GM12878 (cell line): ENCODE results near the gene OR2S2. TPM values are rescaled to one million over a fixed set of nuclear protein-coding genes. Genes with fewer than 3 reads are reported as not detected.

Experiments used
- ATAC-seq: fragments of 200-7000 bp; cut with Tn5 transposase; 3 replicates; pipeline ENCODE4 v1.9.1; 2020; ENCODE audit warnings: mild to moderate bottlenecking, moderate library complexity
- BruUV-seq: library from RNA; stranded (reverse); fragments of 400-500 nt; replicated peaks from 2 replicates; lab custom pipeline; 2021; lab: Mats Ljungman, UMichigan
- CTCF ChIA-PET: fragments of 300-600 bp; sonication (Branson Sonifier 250); formaldehyde crosslinking; extraction: SDS; loops from one replicate; lab custom pipeline; 2021; ENCODE audit warnings: inconsistent platforms; lab: Yijun Ruan, JAX
- POLR2A ChIA-PET: fragments of 350-600 bp; formaldehyde crosslinking; extraction: SDS; loops from one replicate; lab custom pipeline; 2021; ENCODE audit warnings: inconsistent platforms; lab: Charles Lee
- RAD21 ChIA-PET: fragments of 300-600 bp; sonication (Branson Sonifier 250); formaldehyde crosslinking; loops from one replicate; lab custom pipeline; 2023; ENCODE audit warnings: antibody characterized with exemption; ENCODE audit not compliant: unreplicated experiment; lab: Charles Lee
- SMC1A ChIA-PET: fragments of 300-600 bp; sonication (Branson Sonifier 250); formaldehyde crosslinking; loops from one replicate; lab custom pipeline; 2023; ENCODE audit not compliant: unreplicated experiment, uncharacterized antibody; lab: Charles Lee
- DNase-seq: peaks from one replicate; pipeline ENCODE4 v3.0.0-alpha.2; 2011; ENCODE audit warnings: low read depth, low spot score
- FAIRE-seq: peaks from 3 replicates; lab custom pipeline; 2011; peaks lifted over from hg19 to GRCh38; lab: Jason Lieb, UNC
- H2AFZ ChIP-seq: 2 replicates; pipeline ENCODE4 v1.6.0; 2011; ENCODE audit warnings: low read depth, low read length, control low read depth; ENCODE audit not compliant: control insufficient read depth
- H3K27ac ChIP-seq: 2 replicates; pipeline ENCODE4 v1.5.1; 2011; ENCODE audit warnings: control low read depth; ENCODE audit not compliant: control insufficient read depth, insufficient read depth
- H3K27me3 ChIP-seq, 2 experiments: replicated peaks in 1 of 2; 2 replicates each; pipeline versions ENCODE4 v1.6.0 to v1.6.1; 2011; ENCODE audit warnings: low read length in 1 of 2; ENCODE audit not compliant: control insufficient read depth in 2 of 2, insufficient read depth in 2 of 2
- H3K36me3 ChIP-seq, 2 experiments: 2 replicates each; pipeline ENCODE4 v1.5.1; 2011; ENCODE audit warnings: low read length in 1 of 2; ENCODE audit not compliant: control insufficient read depth in 2 of 2, insufficient read depth in 2 of 2
- H3K4me1 ChIP-seq: 2 replicates; pipeline ENCODE4 v1.6.1; 2011; ENCODE audit warnings: mild to moderate bottlenecking, low read length, moderate library complexity, mixed read lengths; ENCODE audit not compliant: control insufficient read depth, insufficient read depth
- H3K4me2 ChIP-seq: 2 replicates; pipeline ENCODE4 v1.6.0; 2011; ENCODE audit warnings: control low read depth; ENCODE audit not compliant: control insufficient read depth, insufficient read depth
- H3K4me3 ChIP-seq: fragments of 200-600 bp; sonication (generic); 2 replicates; pipeline ENCODE4 v1.5.1; 2016
- H3K79me2 ChIP-seq: 2 replicates; pipeline ENCODE4 v1.6.0; 2011; ENCODE audit warnings: low read length; ENCODE audit not compliant: control insufficient read depth, insufficient read depth
- H3K9ac ChIP-seq: 2 replicates; pipeline ENCODE4 v1.8.0; 2011; ENCODE audit warnings: low read length, control low read depth, mixed read lengths; ENCODE audit not compliant: control insufficient read depth, insufficient read depth
- H3K9me3 ChIP-seq: replicated peaks from 3 replicates; pipeline ENCODE4 v1.5.1; 2011; ENCODE audit warnings: mild to moderate bottlenecking, low read length; ENCODE audit not compliant: control insufficient read depth, insufficient read depth
- H4K20me1 ChIP-seq: 2 replicates; pipeline ENCODE4 v1.6.0; 2011; ENCODE audit not compliant: control insufficient read depth, insufficient read depth
- ATF7 ChIP-seq: fragments of 450-650 bp; IDR thresholded peaks from 2 replicates; pipeline ENCODE4 v1.6.1; 2016; ENCODE audit warnings: low read depth, mild to moderate bottlenecking
- BHLHE40 ChIP-seq, 2 experiments: fragments of 450-650 bp in 1 of 2; IDR thresholded peaks; 2 replicates each; pipeline ENCODE4 v1.6.1; 2011 to 2017; ENCODE audit warnings: low read depth in 2 of 2, borderline replicate concordance in 1 of 2, improper control_type of control experiment in 1 of 2, low read length in 1 of 2, mild to moderate bottlenecking in 1 of 2
- CHD4 ChIP-seq: fragments of 200-600 bp; sonication (generic); IDR thresholded peaks from 2 replicates; pipeline ENCODE4 v1.6.1; 2016; ENCODE audit warnings: mild to moderate bottlenecking
- FOS ChIP-seq: IDR thresholded peaks from 3 replicates; pipeline ENCODE4 v1.6.1; 2011; ENCODE audit warnings: borderline replicate concordance; ENCODE audit not compliant: insufficient read length; ENCODE audit errors: extremely low read depth
- FOXK2 ChIP-seq: fragments of 450-650 bp; IDR thresholded peaks from 2 replicates; pipeline ENCODE4 v1.6.1; 2017; ENCODE audit warnings: mild to moderate bottlenecking, moderate library complexity
- MYB ChIP-seq: fragments of 150-350 bp; IDR thresholded peaks from 2 replicates; pipeline ENCODE4 v1.6.1; 2014; ENCODE audit warnings: mild to moderate bottlenecking, low read depth, low read length, borderline replicate concordance
- STAT3 ChIP-seq: IDR thresholded peaks from 2 replicates; pipeline ENCODE4 v1.6.1; 2011; ENCODE audit warnings: low read depth, low read length, improper control_type of control experiment
- ZBED1 ChIP-seq: IDR thresholded peaks from 2 replicates; pipeline ENCODE4 v1.6.1; 2016; ENCODE audit warnings: borderline replicate concordance
- WGBS: methylation state at CpG from one replicate; pipeline ENCODE4 v1.1.6; 2016; ENCODE audit warnings: low lambda C conversion rate; ENCODE audit not compliant: insufficient replicate concordance, insufficient coverage; ENCODE audit errors: missing lambda C conversion rate; 5-methylcytosine and 5-hydroxymethylcytosine counted together
- in situ Hi-C: fragments of 300-500 bp; cut with MboI; formaldehyde crosslinking; loops from 9 replicates; pipeline ENCODE4 v1.14.3; 2018; ENCODE audit warnings: mixed read lengths
- intact Hi-C: fragments of 100-400 bp; cut with micrococcal nuclease; formaldehyde crosslinking; loops from one replicate; pipeline ENCODE4 v1.14.2; 2022; ENCODE audit not compliant: unreplicated experiment
- polyA plus RNA-seq, 11 experiments: library from polyadenylated mRNA; depleted of rRNA in 4 of 11; unstranded in 6 of 11; stranded (reverse) in 5 of 11; fragments of >200 nt; fragmentation: Nextera tagmentation in 4 of 11; fragmentation: Illumina TruSeq in 1 of 11; extraction: Ambion mirVana in 4 of 11; extraction: Trizol in 1 of 11; gene quantifications; 1 replicate in 1 of 11; 2 replicates in 10 of 11; pipeline versions ENCODE4 v1.2.1 to v1.2.3, GENCODE V29; 2011 to 2016; ENCODE audit warnings: inconsistent platforms in 2 of 11, missing spikeins in 2 of 11, low read depth in 1 of 11
- total RNA-seq, 4 experiments: library from RNA; depleted of rRNA in 3 of 4; stranded (reverse); fragments of >200 nt in 3 of 4; fragmentation: Illumina TruSeq in 1 of 4; extraction: Trizol in 1 of 4; gene quantifications; 2 replicates each; pipeline versions ENCODE4 v1.2.1 to v1.2.3, GENCODE V29; 2013 to 2021
- TF ChIP-seq, protein P1 (sequence below): fragments of 450-650 bp; IDR thresholded peaks from 2 replicates; pipeline ENCODE4 v1.6.1; 2017; ENCODE audit warnings: antibody characterized with exemption, mild to moderate bottlenecking, moderate library complexity

OR2S2 gene
- total and polyA plus RNA-seq, 10 of the 15 experiments (the other 5 are each of a cell fraction or from before 2014, with no cell fraction given) = not detected

- DNase-seq (no peak), FAIRE-seq (no peak), ATAC-seq (peak; percentile 21; the same call in 1 of the 3 replicates)
- ChIA-PET SMC1A (no interaction called here), CTCF (no interaction called here), POLR2A (no interaction called here), RAD21 (no interaction called here)
- no peak overlapping the region for H3K4me2 ChIP-seq
- no TSS peak for BruUV-seq
- H3K79me2 ChIP-seq = no peaks in the 10 kb centered on the region
- H3K4me3 ChIP-seq = no peak overlapping the region
- no peak overlapping the region for H3K9ac ChIP-seq
- no peaks in the 10 kb centered on the region for H3K36me3 ChIP-seq
- H3K9me3 ChIP-seq = peaks cover 2% of the 10 kb centered on the region; the same call in 2 of the 3 replicates
- no peaks in the 10 kb centered on the region for H4K20me1 ChIP-seq
- no peak overlapping the region for H2AFZ ChIP-seq
- in situ Hi-C loops = no loop called here
- no peak overlapping the region for H3K27ac ChIP-seq
- 65% methylated on average over 16 of the region's 16 CpGs for WGBS
- intact Hi-C loops = no loop called here
- no peak for TF ChIP-seq FOXK2
- H3K27me3 ChIP-seq = no peaks in the 10 kb centered on the region; a peak in 1 of 4 replicates
- H3K4me1 ChIP-seq = no peaks in the 10 kb centered on the region
Measured at GRCh38 chr9:35915681-35916294, 42.2 kb downstream of the OR2S2 start.

DNA sequence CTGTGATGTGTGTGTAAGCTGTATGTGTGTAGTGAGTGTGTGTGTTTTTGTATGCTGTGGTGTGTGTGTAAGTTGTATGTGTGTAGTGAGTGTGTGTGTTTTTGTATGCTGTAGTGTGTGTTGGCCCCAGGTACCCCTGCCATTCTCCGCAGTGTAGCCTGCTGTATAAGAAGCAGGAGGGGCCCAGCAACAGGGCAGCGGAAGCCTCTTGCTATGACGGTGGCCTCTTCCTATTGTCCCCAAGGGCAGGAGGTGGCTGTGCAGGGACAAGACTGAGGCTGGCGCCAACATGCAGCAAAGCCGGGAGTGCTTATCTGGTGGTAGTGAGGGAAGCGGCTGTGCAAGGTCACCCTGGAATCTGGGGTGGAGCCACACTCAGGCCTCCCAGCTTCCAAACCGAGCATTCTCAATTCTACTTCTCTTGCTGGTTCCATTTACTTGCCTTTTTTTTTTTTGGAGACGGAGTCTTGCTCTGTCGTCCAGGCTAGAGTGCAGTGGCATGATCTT is 43.6 kb downstream of the OR2S2 start:
- ATAC-seq (peak; percentile 34; the same call in 2 of the 3 replicates), DNase-seq (no peak), FAIRE-seq (no peak)
- 52% methylated on average over 9 of the region's 9 CpGs for WGBS
- Histone ChIP-seq H3K36me3 (no peaks in the 10 kb centered on the region), H3K27ac (no peak overlapping the region), H3K9ac (no peak overlapping the region), H3K4me1 (no peaks in the 10 kb centered on the region), H3K4me2 (no peak overlapping the region), H3K27me3 (no peaks in the 10 kb centered on the region; a peak in 1 of 4 replicates), H3K9me3 (peaks cover 2% of the 10 kb centered on the region; the same call in 2 of the 3 replicates), H3K4me3 (no peak overlapping the region), H3K79me2 (no peaks in the 10 kb centered on the region), H4K20me1 (no peaks in the 10 kb centered on the region), H2AFZ (no peak overlapping the region)
- peak; percentile 77; the same call in 1 of the 2 replicates for TF ChIP-seq CHD4
- TF ChIP-seq FOS = no peak
- no peak for TF ChIP-seq BHLHE40 (IDR thresholded peaks at IDR 0.05; ENCODE audit: borderline replicate concordance in 1 of 2, low read depth in 2 of 2, low read length in 1 of 2)
- TF ChIP-seq MYB = no peak
- TF ChIP-seq ATF7 = no peak
- TF ChIP-seq, protein P1, sequence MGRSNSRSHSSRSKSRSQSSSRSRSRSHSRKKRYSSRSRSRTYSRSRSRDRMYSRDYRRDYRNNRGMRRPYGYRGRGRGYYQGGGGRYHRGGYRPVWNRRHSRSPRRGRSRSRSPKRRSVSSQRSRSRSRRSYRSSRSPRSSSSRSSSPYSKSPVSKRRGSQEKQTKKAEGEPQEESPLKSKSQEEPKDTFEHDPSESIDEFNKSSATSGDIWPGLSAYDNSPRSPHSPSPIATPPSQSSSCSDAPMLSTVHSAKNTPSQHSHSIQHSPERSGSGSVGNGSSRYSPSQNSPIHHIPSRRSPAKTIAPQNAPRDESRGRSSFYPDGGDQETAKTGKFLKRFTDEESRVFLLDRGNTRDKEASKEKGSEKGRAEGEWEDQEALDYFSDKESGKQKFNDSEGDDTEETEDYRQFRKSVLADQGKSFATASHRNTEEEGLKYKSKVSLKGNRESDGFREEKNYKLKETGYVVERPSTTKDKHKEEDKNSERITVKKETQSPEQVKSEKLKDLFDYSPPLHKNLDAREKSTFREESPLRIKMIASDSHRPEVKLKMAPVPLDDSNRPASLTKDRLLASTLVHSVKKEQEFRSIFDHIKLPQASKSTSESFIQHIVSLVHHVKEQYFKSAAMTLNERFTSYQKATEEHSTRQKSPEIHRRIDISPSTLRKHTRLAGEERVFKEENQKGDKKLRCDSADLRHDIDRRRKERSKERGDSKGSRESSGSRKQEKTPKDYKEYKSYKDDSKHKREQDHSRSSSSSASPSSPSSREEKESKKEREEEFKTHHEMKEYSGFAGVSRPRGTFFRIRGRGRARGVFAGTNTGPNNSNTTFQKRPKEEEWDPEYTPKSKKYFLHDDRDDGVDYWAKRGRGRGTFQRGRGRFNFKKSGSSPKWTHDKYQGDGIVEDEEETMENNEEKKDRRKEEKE = no peak
- no peak for TF ChIP-seq STAT3
- TF ChIP-seq ZBED1 = no peak
- RAD21 ChIA-PET = no interaction called here
- CTCF ChIA-PET = interaction anchor here (0.6 kb wide), 1 partner anchor 177 kb away, joined by 3 read pairs; no protein-coding TSS in a partner anchor
- POLR2A ChIA-PET = interaction anchor here (0.7 kb wide), 1 partner anchor 502 kb away, joined by 6 read pairs; no protein-coding TSS in a partner anchor
- SMC1A ChIA-PET = no interaction called here
- no TSS peak for BruUV-seq
- intact Hi-C loops = no loop called here
- in situ Hi-C loops = no loop called here
